ENCODE results near the gene ERVK3-1.

Gene ERVK3-1

DNA sequence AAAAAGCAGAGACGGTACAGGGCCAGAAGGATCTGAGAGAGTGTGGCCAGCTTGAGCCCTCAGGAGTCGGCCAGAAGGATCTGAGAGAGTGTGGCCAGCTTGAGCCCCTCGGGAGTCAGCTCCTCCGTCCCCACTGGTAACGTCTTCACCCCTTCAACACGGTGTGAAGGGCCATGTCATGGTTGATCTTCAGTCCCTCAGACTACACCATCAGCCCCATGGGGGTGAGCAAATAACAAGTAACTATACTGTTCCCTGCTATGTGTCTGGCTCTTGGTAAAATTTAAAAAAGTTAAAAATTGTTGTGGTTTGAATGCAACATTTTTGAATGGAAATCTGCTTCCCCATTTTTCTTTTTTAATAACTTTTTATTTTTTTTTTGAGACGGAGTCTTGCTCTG lies 28.0 kb upstream of the ERVK3-1 start:
- Histone ChIP-seq H3K9ac (ENCODE audit: low read length in 5 of 5) (no peak overlapping the region), H3K27ac (ENCODE audit: low read depth, low read length) (no peak overlapping the region), H3K9me3 (ENCODE audit: control insufficient read depth in 5 of 5, low read length in 5 of 5) (peaks cover 5 to 40% (median 25%) of the 10 kb centered on the region in 5 donors), H3K36me3 (ENCODE audit: control insufficient read depth in 5 of 5, insufficient read depth in 5 of 5, low read length in 5 of 5) (peaks cover 2 to 17% (median 8%) of the 10 kb centered on the region in 5 donors), H3K4me1 (ENCODE audit: control insufficient read depth in 5 of 5, insufficient read depth in 5 of 5, low read length in 5 of 5) (peaks cover 2 to 32% (median 19%) of the 10 kb centered on the region in 5 donors), H3K4me3 (ENCODE audit: low read depth in 1 of 5, low read length in 5 of 5) (peak overlapping the region in 2 of 5 donors; percentile 10 to 31), H3K27me3 (ENCODE audit: control insufficient read depth in 5 of 5, insufficient read depth in 4 of 5, low read length in 5 of 5) (no peaks in the 10 kb centered on the region)

DNA sequence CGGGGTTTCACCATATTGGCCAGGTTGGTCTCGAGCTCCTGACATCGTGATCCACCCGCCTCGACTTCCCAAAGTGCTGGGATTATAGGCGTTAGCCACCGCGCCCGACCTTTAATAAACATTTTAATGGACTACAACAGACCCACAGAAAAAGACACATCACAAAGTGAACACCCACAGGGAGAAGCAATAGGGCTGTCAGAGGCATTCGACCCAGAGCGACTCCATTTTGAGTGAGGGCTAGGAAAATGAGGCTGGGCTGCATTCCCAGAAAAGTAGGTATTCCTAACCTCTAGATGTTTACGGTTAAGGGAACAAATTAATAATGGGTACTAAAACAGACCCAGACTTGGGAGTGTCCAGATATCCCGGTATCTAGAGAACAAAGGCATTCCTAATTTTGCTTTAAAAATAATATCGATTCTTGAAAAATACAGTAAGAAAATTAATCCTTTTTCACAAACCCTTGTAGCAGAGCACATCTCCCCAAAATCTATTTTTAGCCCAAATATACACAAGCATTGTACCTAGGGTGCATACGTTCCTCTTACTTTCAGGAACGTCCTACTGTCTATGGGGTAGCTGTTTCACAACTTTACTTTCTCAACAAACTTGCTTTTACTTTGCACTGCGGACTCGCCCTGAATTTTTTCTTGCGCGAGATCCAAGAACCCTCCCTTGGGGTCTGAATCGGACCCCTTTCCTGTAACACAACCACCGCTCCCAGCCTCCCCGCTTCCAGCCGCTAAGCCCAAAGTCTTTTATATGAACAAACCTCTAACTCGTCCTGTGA lies 27.2 kb upstream of the ERVK3-1 start:
- Histone ChIP-seq H3K4me1 (ENCODE audit: control insufficient read depth in 5 of 5, insufficient read depth in 5 of 5, low read length in 5 of 5) (peaks cover 2 to 32% (median 19%) of the 10 kb centered on the region in 5 donors), H3K9ac (ENCODE audit: low read length in 5 of 5) (peak overlapping the region; percentile 66 to 95 (median 87)), H3K9me3 (ENCODE audit: control insufficient read depth in 5 of 5, low read length in 5 of 5) (peaks cover 5 to 34% (median 22%) of the 10 kb centered on the region in 5 donors), H3K27ac (ENCODE audit: low read depth, low read length) (peak overlapping the region; percentile 92), H3K27me3 (ENCODE audit: control insufficient read depth in 5 of 5, insufficient read depth in 4 of 5, low read length in 5 of 5) (no peaks in the 10 kb centered on the region), H3K36me3 (ENCODE audit: control insufficient read depth in 5 of 5, insufficient read depth in 5 of 5, low read length in 5 of 5) (peaks cover 2 to 17% (median 8%) of the 10 kb centered on the region in 5 donors), H3K4me3 (ENCODE audit: low read depth in 1 of 5, low read length in 5 of 5) (peak overlapping the region; percentile 80 to 96 (median 91))

GRCh38 chr19:58278541-58279041 lies 26.6 kb upstream of the ERVK3-1 start, which contains the start of gene ZNF8:
Gene ZNF8 (plus strand): TSS chr19:58278955. CDS start chr19:58279082, 127 bp downstream.
- peaks cover 5 to 30% (median 21%) of the 10 kb centered on the region in 5 donors for H3K9me3 ChIP-seq (ENCODE audit: control insufficient read depth in 5 of 5, low read length in 5 of 5)
- peaks cover 2 to 17% (median 8%) of the 10 kb centered on the region in 5 donors for H3K36me3 ChIP-seq (ENCODE audit: control insufficient read depth in 5 of 5, insufficient read depth in 5 of 5, low read length in 5 of 5)
- peak within 1 kb of the TSS; percentile 66 to 96 (median 95) for H3K9ac ChIP-seq (ENCODE audit: low read length in 5 of 5)
- peaks cover 2 to 32% (median 19%) of the 10 kb centered on the region in 5 donors for H3K4me1 ChIP-seq (ENCODE audit: control insufficient read depth in 5 of 5, insufficient read depth in 5 of 5, low read length in 5 of 5)
- H3K27me3 ChIP-seq (ENCODE audit: control insufficient read depth in 5 of 5, insufficient read depth in 4 of 5, low read length in 5 of 5): no peaks in the 10 kb centered on the region
- H3K4me3 ChIP-seq (ENCODE audit: low read depth in 1 of 5, low read length in 5 of 5): peak within 1 kb of the TSS; percentile 80 to 96 (median 91)
- peak within 1 kb of the TSS; percentile 92 for H3K27ac ChIP-seq (ENCODE audit: low read depth, low read length)

- peak overlapping the region; percentile 52 to 96 (median 95) for H3K9ac ChIP-seq (ENCODE audit: low read length in 5 of 5)
- H3K27ac ChIP-seq (ENCODE audit: low read depth, low read length): peak overlapping the region; percentile 92
- H3K27me3 ChIP-seq (ENCODE audit: control insufficient read depth in 5 of 5, insufficient read depth in 4 of 5, low read length in 5 of 5): no peaks in the 10 kb centered on the region
- peaks cover 2 to 32% (median 19%) of the 10 kb centered on the region in 5 donors for H3K4me1 ChIP-seq (ENCODE audit: control insufficient read depth in 5 of 5, insufficient read depth in 5 of 5, low read length in 5 of 5)
- H3K9me3 ChIP-seq (ENCODE audit: control insufficient read depth in 5 of 5, low read length in 5 of 5): peaks cover 4 to 23% (median 17%) of the 10 kb centered on the region in 5 donors
- H3K4me3 ChIP-seq (ENCODE audit: low read depth in 1 of 5, low read length in 5 of 5): peak overlapping the region; percentile 63 to 96 (median 91)
- peaks cover 2 to 14% (median 5%) of the 10 kb centered on the region in 5 donors for H3K36me3 ChIP-seq (ENCODE audit: control insufficient read depth in 5 of 5, insufficient read depth in 5 of 5, low read length in 5 of 5)
Measured at GRCh38 chr19:58279042-58279924, 25.9 kb upstream of the ERVK3-1 start.

- Histone ChIP-seq H3K9me3 (ENCODE audit: control insufficient read depth in 5 of 5, low read length in 5 of 5) (peaks cover 0 to 16% (median 10%) of the 10 kb centered on the region in 5 donors), H3K27me3 (ENCODE audit: control insufficient read depth in 5 of 5, insufficient read depth in 4 of 5, low read length in 5 of 5) (no peaks in the 10 kb centered on the region), H3K9ac (ENCODE audit: low read length in 5 of 5) (no peak overlapping the region), H3K4me1 (ENCODE audit: control insufficient read depth in 5 of 5, insufficient read depth in 5 of 5, low read length in 5 of 5) (peaks cover 2 to 32% (median 19%) of the 10 kb centered on the region in 5 donors), H3K27ac (ENCODE audit: low read depth, low read length) (no peak overlapping the region), H3K36me3 (ENCODE audit: control insufficient read depth in 5 of 5, insufficient read depth in 5 of 5, low read length in 5 of 5) (peaks cover 0 to 13% (median 4%) of the 10 kb centered on the region in 5 donors), H3K4me3 (ENCODE audit: low read depth in 1 of 5, low read length in 5 of 5) (peak overlapping the region in 3 of 5 donors; percentile 80 to 96 (median 95))
Measured at GRCh38 chr19:58279925-58280316, 25.3 kb upstream of the ERVK3-1 start.

DNA sequence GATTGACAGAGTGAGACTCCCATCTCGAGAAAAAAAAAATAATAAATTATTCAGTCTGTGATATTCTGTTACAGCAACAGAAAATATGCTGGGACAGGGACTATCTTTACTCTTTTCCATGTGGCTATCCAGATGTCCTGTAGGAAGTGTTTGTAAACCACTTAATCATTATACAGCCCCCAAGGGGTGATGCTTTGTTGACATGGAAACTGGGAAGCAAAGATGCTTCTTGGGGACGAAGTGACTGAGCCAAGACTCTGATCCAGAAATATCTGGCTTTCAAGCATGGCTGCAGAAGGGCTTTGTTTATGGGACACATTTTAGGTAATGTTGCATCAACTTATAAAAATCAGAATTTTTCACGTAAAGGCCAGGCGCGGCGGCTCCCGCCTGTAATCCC lies 21.0 kb upstream of the ERVK3-1 start:
- no peak overlapping the region for H3K4me3 ChIP-seq (ENCODE audit: low read depth in 1 of 5, low read length in 5 of 5)
- peaks cover 0 to 8% (median 4%) of the 10 kb centered on the region in 5 donors for H3K9me3 ChIP-seq (ENCODE audit: control insufficient read depth in 5 of 5, low read length in 5 of 5)
- no peaks in the 10 kb centered on the region for H3K27me3 ChIP-seq (ENCODE audit: control insufficient read depth in 5 of 5, insufficient read depth in 4 of 5, low read length in 5 of 5)
- H3K27ac ChIP-seq (ENCODE audit: low read depth, low read length): no peak overlapping the region
- peaks cover 8 to 39% (median 36%) of the 10 kb centered on the region in 5 donors for H3K36me3 ChIP-seq (ENCODE audit: control insufficient read depth in 5 of 5, insufficient read depth in 5 of 5, low read length in 5 of 5)
- H3K4me1 ChIP-seq (ENCODE audit: control insufficient read depth in 5 of 5, insufficient read depth in 5 of 5, low read length in 5 of 5): peaks cover 2 to 18% (median 10%) of the 10 kb centered on the region in 5 donors
- no peak overlapping the region for H3K9ac ChIP-seq (ENCODE audit: low read length in 5 of 5)

GRCh38 chr19:58291943-58292342 lies 13.2 kb upstream of the ERVK3-1 start:
- peak overlapping the region in 2 of 5 donors; percentile 22 to 41 for H3K4me3 ChIP-seq (ENCODE audit: low read depth in 1 of 5, low read length in 5 of 5)
- no peaks in the 10 kb centered on the region for H3K27me3 ChIP-seq (ENCODE audit: control insufficient read depth in 5 of 5, insufficient read depth in 4 of 5, low read length in 5 of 5)
- no peak overlapping the region for H3K27ac ChIP-seq (ENCODE audit: low read depth, low read length)
- peaks cover 12 to 80% (median 74%) of the 10 kb centered on the region in 5 donors for H3K36me3 ChIP-seq (ENCODE audit: control insufficient read depth in 5 of 5, insufficient read depth in 5 of 5, low read length in 5 of 5)
- H3K4me1 ChIP-seq (ENCODE audit: control insufficient read depth in 5 of 5, insufficient read depth in 5 of 5, low read length in 5 of 5): no peaks in the 10 kb centered on the region
- peaks cover 7 to 51% (median 43%) of the 10 kb centered on the region in 5 donors for H3K9me3 ChIP-seq (ENCODE audit: control insufficient read depth in 5 of 5, low read length in 5 of 5)
- no peak overlapping the region for H3K9ac ChIP-seq (ENCODE audit: low read length in 5 of 5)

GRCh38 chr19:58294743-58295374 lies 10.3 kb upstream of the ERVK3-1 start:
- Histone ChIP-seq H3K9me3 (ENCODE audit: control insufficient read depth in 5 of 5, low read length in 5 of 5) (peaks cover 7 to 45% (median 39%) of the 10 kb centered on the region in 5 donors), H3K27ac (ENCODE audit: low read depth, low read length) (no peak overlapping the region), H3K9ac (ENCODE audit: low read length in 5 of 5) (no peak overlapping the region), H3K27me3 (ENCODE audit: control insufficient read depth in 5 of 5, insufficient read depth in 4 of 5, low read length in 5 of 5) (no peaks in the 10 kb centered on the region), H3K4me3 (ENCODE audit: low read depth in 1 of 5, low read length in 5 of 5) (peak overlapping the region in 4 of 5 donors; percentile 25 to 45 (median 44)), H3K36me3 (ENCODE audit: control insufficient read depth in 5 of 5, insufficient read depth in 5 of 5, low read length in 5 of 5) (peaks cover 9 to 66% (median 55%) of the 10 kb centered on the region in 5 donors), H3K4me1 (ENCODE audit: control insufficient read depth in 5 of 5, insufficient read depth in 5 of 5, low read length in 5 of 5) (no peaks in the 10 kb centered on the region)

DNA sequence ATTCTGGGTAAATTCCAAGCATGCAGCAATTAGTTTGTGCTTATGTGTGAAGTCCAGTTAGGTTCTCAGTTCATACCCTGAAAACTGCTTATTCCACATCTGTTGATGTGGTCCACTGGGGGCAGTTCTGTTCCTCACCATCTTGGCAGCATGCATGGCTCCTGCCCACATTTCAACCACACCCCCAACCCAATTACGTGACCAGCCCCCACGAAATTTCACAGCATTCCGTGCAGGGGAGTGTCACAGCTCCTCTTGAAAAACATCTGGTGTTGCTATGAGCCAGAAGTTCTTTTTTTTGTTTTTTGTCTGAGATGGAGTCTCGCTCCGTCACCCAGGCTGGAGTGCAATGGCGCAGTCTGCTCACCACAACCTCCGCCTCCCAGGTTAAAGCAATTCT lies 9.1 kb upstream of the ERVK3-1 start:
- no peaks in the 10 kb centered on the region for H3K27me3 ChIP-seq (ENCODE audit: control insufficient read depth in 5 of 5, insufficient read depth in 4 of 5, low read length in 5 of 5)
- peaks cover 9 to 49% (median 39%) of the 10 kb centered on the region in 5 donors for H3K9me3 ChIP-seq (ENCODE audit: control insufficient read depth in 5 of 5, low read length in 5 of 5)
- H3K27ac ChIP-seq (ENCODE audit: low read depth, low read length): no peak overlapping the region
- H3K4me1 ChIP-seq (ENCODE audit: control insufficient read depth in 5 of 5, insufficient read depth in 5 of 5, low read length in 5 of 5): no peaks in the 10 kb centered on the region
- H3K36me3 ChIP-seq (ENCODE audit: control insufficient read depth in 5 of 5, insufficient read depth in 5 of 5, low read length in 5 of 5): peaks cover 9 to 71% (median 60%) of the 10 kb centered on the region in 5 donors
- H3K9ac ChIP-seq (ENCODE audit: low read length in 5 of 5): no peak overlapping the region
- H3K4me3 ChIP-seq (ENCODE audit: low read depth in 1 of 5, low read length in 5 of 5): no peak overlapping the region

Data from subcutaneous abdominal adipose tissue (tissue), 5 donors.